AML-193 (cell line): ENCODE data around the gene FAM162A.
"Not testable (repeated sequence)": the region's sequence is repeated elsewhere in the genome, so short reads cannot be mapped to it uniquely, and the experiment has no call there.

Experiments used
- DNase-seq, 2 experiments: peaks; one replicate each; lab custom pipeline; 2025; lab: John Stamatoyannopoulos, UW

FAM162A gene

GRCh38 chr3:122421101-122421500 lies 37.1 kb downstream of the FAM162A start:
- DNase-seq: peak in 1 of 2 experiments; percentile 28

GRCh38 chr3:122421836-122422235 lies 37.9 kb downstream of the FAM162A start:
- DNase-seq: no peak

- no peak for DNase-seq
Observed at GRCh38 chr3:122427857-122428471, 44.0 kb downstream of the FAM162A start.

GRCh38 chr3:122430371-122430770 lies 46.4 kb downstream of the FAM162A start:
- DNase-seq: no peak

- DNase-seq: no peak
Observed at GRCh38 chr3:122435950-122436349, 52.0 kb downstream of the FAM162A start.

GRCh38 chr3:122443090-122443489 lies 59.1 kb downstream of the FAM162A start:
- DNase-seq: no peak

GRCh38 chr3:122443762-122444490 lies 59.9 kb downstream of the FAM162A start:
- DNase-seq: not testable (repeated sequence)

GRCh38 chr3:122444491-122444887 lies 60.5 kb downstream of the FAM162A start:
- DNase-seq: not testable (repeated sequence)

- DNase-seq: not testable (repeated sequence)
Observed at GRCh38 chr3:122448218-122448617, 64.2 kb downstream of the FAM162A start.

- DNase-seq: no peak
Observed at GRCh38 chr3:122451371-122451770, 67.4 kb downstream of the FAM162A start.

GRCh38 chr3:122456074-122456473 lies 72.1 kb downstream of the FAM162A start:
- DNase-seq: no peak

GRCh38 chr3:122457706-122458105 lies 73.7 kb downstream of the FAM162A start:
- DNase-seq: no peak

GRCh38 chr3:122458992-122459391 lies 75.0 kb downstream of the FAM162A start:
- DNase-seq: peak; percentile 43 to 44

- DNase-seq: no peak
Observed at GRCh38 chr3:122461806-122462205, 77.8 kb downstream of the FAM162A start.
